Activated naive CD8-positive, alpha-beta T cell treated with anti-CD3 and anti-CD28 coated beads for 36 hours (primary cell): ENCODE data around the gene OR2F1. TPM values are rescaled to one million over a fixed set of nuclear protein-coding genes. Genes with fewer than 3 reads are reported as not detected.

Experiments used
- DNase-seq: peaks from one replicate; pipeline ENCODE4 v3.0.0; 2021
- H3K27ac Mint-ChIP-seq: one replicate; pipeline ENCODE4 v1.8.0; 2022; ENCODE audit warnings: mild to moderate bottlenecking, moderate library complexity, mixed read lengths
- H3K27me3 Mint-ChIP-seq: one replicate; pipeline ENCODE4 v1.8.0; 2022; ENCODE audit warnings: mild to moderate bottlenecking, mixed read lengths
- H3K36me3 Mint-ChIP-seq: one replicate; pipeline ENCODE4 v1.8.0; 2021; ENCODE audit warnings: mild to moderate bottlenecking, mixed read lengths
- H3K4me1 Mint-ChIP-seq: one replicate; pipeline ENCODE4 v1.8.0; 2021; ENCODE audit warnings: mixed read lengths
- H3K4me3 Mint-ChIP-seq: one replicate; pipeline ENCODE4 v1.8.0; 2022; ENCODE audit warnings: mild to moderate bottlenecking, moderate library complexity, mixed read lengths
- H3K9me3 Mint-ChIP-seq: one replicate; pipeline ENCODE4 v1.8.0; 2022; ENCODE audit warnings: mixed read lengths
- total RNA-seq, 2 experiments: library from RNA; stranded (reverse); gene quantifications; one replicate each; pipeline ENCODE4 v1.2.3, GENCODE V29; 2021

Gene OR2F1
- total RNA-seq = not detected

- Mint-ChIP-seq H3K4me1 (no peaks in the 10 kb centered on the region), H3K27ac (no peak within 1 kb of the TSS), H3K4me3 (no peak within 1 kb of the TSS), H3K27me3 (peaks cover 42% of the 10 kb centered on the region), H3K9me3 (no peaks in the 10 kb centered on the region), H3K36me3 (no peaks in the 10 kb centered on the region)
- DNase-seq = no peak
These were observed at the start of gene OR2F1 for GRCh38 chr7:143954544-143954943. OR2F1 (plus strand) TSS chr7:143954844; CDS start chr7:143959971, 5,127 bp downstream.

GRCh38 chr7:143905509-143905908 is 49.1 kb upstream of the OR2F1 start:
- Mint-ChIP-seq H3K27ac (no peak overlapping the region), H3K4me1 (peaks cover 27% of the 10 kb centered on the region), H3K9me3 (no peaks in the 10 kb centered on the region), H3K4me3 (no peak overlapping the region), H3K27me3 (peaks cover 10% of the 10 kb centered on the region), H3K36me3 (no peaks in the 10 kb centered on the region)
- no peak for DNase-seq

GRCh38 chr7:143906151-143906550 is 48.5 kb upstream of the OR2F1 start:
- Mint-ChIP-seq H3K36me3 (no peaks in the 10 kb centered on the region), H3K27me3 (peaks cover 10% of the 10 kb centered on the region), H3K4me3 (no peak overlapping the region), H3K4me1 (peaks cover 28% of the 10 kb centered on the region), H3K27ac (no peak overlapping the region), H3K9me3 (no peaks in the 10 kb centered on the region)
- DNase-seq = no peak

GRCh38 chr7:143906895-143907294 is 47.7 kb upstream of the OR2F1 start:
- no peak overlapping the region for H3K4me3 Mint-ChIP-seq
- H3K4me1 Mint-ChIP-seq = peaks cover 27% of the 10 kb centered on the region
- H3K36me3 Mint-ChIP-seq = no peaks in the 10 kb centered on the region
- peaks cover 10% of the 10 kb centered on the region for H3K27me3 Mint-ChIP-seq
- no peak for DNase-seq
- peak overlapping the region; percentile 68 for H3K27ac Mint-ChIP-seq
- no peaks in the 10 kb centered on the region for H3K9me3 Mint-ChIP-seq

GRCh38 chr7:143908120-143908519 is 46.5 kb upstream of the OR2F1 start:
- no peak for DNase-seq
- Mint-ChIP-seq H3K27ac (no peak overlapping the region), H3K27me3 (peaks cover 10% of the 10 kb centered on the region), H3K4me1 (peaks cover 26% of the 10 kb centered on the region), H3K36me3 (no peaks in the 10 kb centered on the region), H3K4me3 (no peak overlapping the region), H3K9me3 (no peaks in the 10 kb centered on the region)

GRCh38 chr7:143909863-143910262 is 44.8 kb upstream of the OR2F1 start:
- Mint-ChIP-seq H3K27ac (no peak overlapping the region), H3K36me3 (no peaks in the 10 kb centered on the region), H3K4me3 (no peak overlapping the region), H3K27me3 (peaks cover 16% of the 10 kb centered on the region), H3K9me3 (no peaks in the 10 kb centered on the region), H3K4me1 (peaks cover 36% of the 10 kb centered on the region)
- DNase-seq = no peak

GRCh38 chr7:143910473-143911248 is 44.0 kb upstream of the OR2F1 start:
- H3K36me3 Mint-ChIP-seq = no peaks in the 10 kb centered on the region
- DNase-seq = no peak
- H3K9me3 Mint-ChIP-seq = no peaks in the 10 kb centered on the region
- peaks cover 32% of the 10 kb centered on the region for H3K4me1 Mint-ChIP-seq
- peaks cover 16% of the 10 kb centered on the region for H3K27me3 Mint-ChIP-seq
- no peak overlapping the region for H3K27ac Mint-ChIP-seq
- H3K4me3 Mint-ChIP-seq = no peak overlapping the region

GRCh38 chr7:143913945-143914615 is 40.6 kb upstream of the OR2F1 start:
- Mint-ChIP-seq H3K36me3 (no peaks in the 10 kb centered on the region), H3K9me3 (no peaks in the 10 kb centered on the region), H3K27ac (no peak overlapping the region), H3K4me1 (peaks cover 21% of the 10 kb centered on the region), H3K4me3 (no peak overlapping the region), H3K27me3 (peaks cover 27% of the 10 kb centered on the region)
- DNase-seq = no peak

- Mint-ChIP-seq H3K9me3 (no peaks in the 10 kb centered on the region), H3K4me3 (no peak overlapping the region), H3K36me3 (no peaks in the 10 kb centered on the region), H3K27ac (no peak overlapping the region), H3K27me3 (peaks cover 25% of the 10 kb centered on the region), H3K4me1 (peaks cover 21% of the 10 kb centered on the region)
- DNase-seq = no peak
These were observed 39.5 kb upstream of the OR2F1 start for GRCh38 chr7:143914938-143915652.

GRCh38 chr7:143924851-143925250 is 29.8 kb upstream of the OR2F1 start:
- no peak overlapping the region for H3K4me3 Mint-ChIP-seq
- no peaks in the 10 kb centered on the region for H3K9me3 Mint-ChIP-seq
- no peak overlapping the region for H3K27ac Mint-ChIP-seq
- H3K4me1 Mint-ChIP-seq = peaks cover 6% of the 10 kb centered on the region
- DNase-seq = no peak
- no peaks in the 10 kb centered on the region for H3K36me3 Mint-ChIP-seq
- peaks cover 22% of the 10 kb centered on the region for H3K27me3 Mint-ChIP-seq

- H3K27ac Mint-ChIP-seq = no peak overlapping the region
- DNase-seq = peak; percentile 10
- H3K9me3 Mint-ChIP-seq = peaks cover 8% of the 10 kb centered on the region
- peaks cover 14% of the 10 kb centered on the region for H3K27me3 Mint-ChIP-seq
- peaks cover 4% of the 10 kb centered on the region for H3K36me3 Mint-ChIP-seq
- H3K4me3 Mint-ChIP-seq = no peak overlapping the region
- H3K4me1 Mint-ChIP-seq = peaks cover 6% of the 10 kb centered on the region
These were observed 25.3 kb upstream of the OR2F1 start for GRCh38 chr7:143929224-143929920.

- Mint-ChIP-seq H3K4me3 (no peak overlapping the region), H3K4me1 (peaks cover 6% of the 10 kb centered on the region), H3K27me3 (peaks cover 23% of the 10 kb centered on the region), H3K36me3 (peaks cover 4% of the 10 kb centered on the region), H3K9me3 (peaks cover 8% of the 10 kb centered on the region), H3K27ac (no peak overlapping the region)
- DNase-seq = no peak
These were observed 22.9 kb upstream of the OR2F1 start for GRCh38 chr7:143931739-143932138.

GRCh38 chr7:143934526-143935325 is 19.9 kb upstream of the OR2F1 start, which contains the start of gene OR2F2:
OR2F2 (plus strand) TSS chr7:143935233; CDS start chr7:143935233, 0 bp downstream.
- no peak for DNase-seq
- H3K4me1 Mint-ChIP-seq = no peaks in the 10 kb centered on the region
- peaks cover 8% of the 10 kb centered on the region for H3K9me3 Mint-ChIP-seq
- H3K36me3 Mint-ChIP-seq = peaks cover 4% of the 10 kb centered on the region
- no peak within 1 kb of the TSS for H3K4me3 Mint-ChIP-seq
- H3K27me3 Mint-ChIP-seq = peaks cover 27% of the 10 kb centered on the region
- H3K27ac Mint-ChIP-seq = no peak within 1 kb of the TSS
